Liver (tissue), 9 donors: ENCODE results near the gene FADS1. TPM values are rescaled to one million over a fixed set of nuclear protein-coding genes. Genes with fewer than 3 reads are reported as not detected.

Source experiments
- DNase-seq: peaks from one replicate; pipeline ENCODE4 v3.0.0-alpha.2; 2017; ENCODE audit warnings: low spot score
- H3K27ac ChIP-seq, 2 donors: one replicate each; pipeline ENCODE4 v1.7.0; 2013; ENCODE audit warnings: inconsistent platforms in 2 of 2, low read length in 2 of 2, control low read depth in 1 of 2, low read depth in 1 of 2, mild to moderate bottlenecking in 1 of 2
- H3K27me3 ChIP-seq, 4 donors: one replicate each; pipeline versions ENCODE4 v1.6.1 to v1.7.0; 2013; ENCODE audit warnings: low read length in 3 of 4, inconsistent platforms in 1 of 4, mild to moderate bottlenecking in 1 of 4, moderate library complexity in 1 of 4; ENCODE audit not compliant: control insufficient read depth in 4 of 4, insufficient read depth in 4 of 4
- H3K36me3 ChIP-seq, 4 donors: one replicate each; pipeline versions ENCODE4 v1.6.1 to v1.7.0; 2013; ENCODE audit warnings: low read length in 3 of 4, mild to moderate bottlenecking in 3 of 4, low read depth in 1 of 4, moderate library complexity in 1 of 4; ENCODE audit not compliant: control insufficient read depth in 4 of 4, insufficient read depth in 3 of 4
- H3K4me1 ChIP-seq, 4 donors: one replicate each; pipeline versions ENCODE4 v1.6.1 to v1.7.0; 2013; ENCODE audit warnings: low read length in 3 of 4, mild to moderate bottlenecking in 3 of 4, moderate library complexity in 1 of 4; ENCODE audit not compliant: control insufficient read depth in 4 of 4, insufficient read depth in 4 of 4
- H3K4me3 ChIP-seq, 3 donors: one replicate each; pipeline versions ENCODE4 v1.6.1 to v1.7.0; 2013; ENCODE audit warnings: low read length in 3 of 3, control low read depth in 1 of 3, low read depth in 1 of 3, mild to moderate bottlenecking in 1 of 3
- H3K9ac ChIP-seq, 2 donors: one replicate each; pipeline ENCODE4 v1.7.0; 2013; ENCODE audit warnings: low read length in 2 of 2, mild to moderate bottlenecking in 2 of 2, moderate library complexity in 2 of 2, control low read depth in 1 of 2, low read depth in 1 of 2
- H3K9me3 ChIP-seq, 4 donors: one replicate each; pipeline versions ENCODE4 v1.6.1 to v1.7.0; 2013; ENCODE audit warnings: low read length in 3 of 4; ENCODE audit not compliant: control insufficient read depth in 4 of 4
- CTCF ChIP-seq: fragments of 150-350 bp; IDR thresholded peaks from 2 replicates; pipeline ENCODE4 v1.5.1; 2017; ENCODE audit warnings: improper control_type of control experiment, low read depth, low read length; ENCODE audit not compliant: missing input control
- EGR1 ChIP-seq, 2 donors: IDR thresholded peaks; 2 replicates each; pipeline ENCODE4 v1.6.1; 2016 to 2018; ENCODE audit warnings: antibody characterized with exemption in 2 of 2, low read depth in 2 of 2
- FOXA1 ChIP-seq: IDR thresholded peaks from 2 replicates; pipeline ENCODE4 v1.6.1; 2016; ENCODE audit warnings: antibody characterized with exemption
- FOXA2 ChIP-seq: IDR thresholded peaks from 2 replicates; pipeline ENCODE4 v1.6.1; 2016; ENCODE audit warnings: antibody characterized with exemption
- GABPA ChIP-seq, 2 donors: IDR thresholded peaks in 1 of 2; conservative IDR thresholded peaks in 1 of 2; 2 replicates each; pipeline ENCODE4 v1.6.1; 2016; ENCODE audit warnings: antibody characterized with exemption in 2 of 2, mild to moderate bottlenecking in 1 of 2, moderate library complexity in 1 of 2
- HNF4A ChIP-seq, 2 donors: conservative IDR thresholded peaks; 2 replicates each; pipeline ENCODE4 v1.6.1; 2016; ENCODE audit warnings: antibody characterized with exemption in 2 of 2, mild to moderate bottlenecking in 2 of 2
- HNF4G ChIP-seq: IDR thresholded peaks from 2 replicates; pipeline ENCODE4 v1.6.1; 2016; ENCODE audit warnings: antibody characterized with exemption
- JUND ChIP-seq, 2 donors: IDR thresholded peaks; 2 replicates each; pipeline ENCODE4 v1.6.1; 2016; ENCODE audit warnings: antibody characterized with exemption in 2 of 2
- NR2F2 ChIP-seq: IDR thresholded peaks from 2 replicates; pipeline ENCODE4 v1.6.1; 2016; ENCODE audit warnings: antibody characterized with exemption
- RAD21 ChIP-seq, 2 donors: IDR thresholded peaks; 2 replicates each; pipeline ENCODE4 v1.6.1; 2016; ENCODE audit warnings: antibody characterized with exemption in 2 of 2, mild to moderate bottlenecking in 2 of 2
- RXRA ChIP-seq, 2 donors: IDR thresholded peaks; 2 replicates each; pipeline ENCODE4 v1.6.1; 2017 to 2018; ENCODE audit warnings: antibody characterized with exemption in 2 of 2, mild to moderate bottlenecking in 1 of 2
- SP1 ChIP-seq: IDR thresholded peaks from 2 replicates; pipeline ENCODE4 v1.6.1; 2018; ENCODE audit warnings: antibody characterized with exemption, mild to moderate bottlenecking
- TAF1 ChIP-seq: conservative IDR thresholded peaks from 2 replicates; pipeline ENCODE4 v1.6.1; 2016; ENCODE audit warnings: antibody characterized with exemption, mild to moderate bottlenecking
- YY1 ChIP-seq: IDR thresholded peaks from 2 replicates; pipeline ENCODE4 v1.6.1; 2016; ENCODE audit warnings: antibody characterized with exemption, mild to moderate bottlenecking
- ZBTB33 ChIP-seq: IDR thresholded peaks from 2 replicates; pipeline ENCODE4 v1.6.1; 2016; ENCODE audit warnings: antibody characterized with exemption
- WGBS: extraction: QIAGEN DNeasy Blood & Tissue Kit; methylation state at CpG from one replicate; pipeline ENCODE4 v1.1.7; 2013; 5-methylcytosine and 5-hydroxymethylcytosine counted together
- polyA plus RNA-seq, 2 donors: library from polyadenylated mRNA; stranded (reverse) in 1 of 2; unstranded in 1 of 2; fragments of 200-250 nt in 1 of 2; fragments of >200 nt in 1 of 2; fragmentation: Nextera tagmentation in 1 of 2; extraction: Ambion mirVana in 1 of 2; gene quantifications; one replicate each; pipeline versions ENCODE4 v1.2.1 to v1.2.3, GENCODE V29; 2013 to 2015
- total RNA-seq, 2 donors: library from RNA; depleted of rRNA; stranded (reverse); fragments of >200 nt; gene quantifications; one replicate each; pipeline ENCODE4 v1.2.3, GENCODE V29; 2014
- TF ChIP-seq, protein P1 (sequence below): IDR thresholded peaks from 2 replicates; pipeline ENCODE4 v1.6.1; 2016; ENCODE audit warnings: antibody characterized with exemption, mild to moderate bottlenecking
- TF ChIP-seq, protein P2 (sequence below): IDR thresholded peaks from 2 replicates; pipeline ENCODE4 v1.6.1; 2016; ENCODE audit warnings: antibody characterized with exemption
- TF ChIP-seq, protein P3 (sequence below): IDR thresholded peaks from 2 replicates; pipeline ENCODE4 v1.6.1; 2016; ENCODE audit warnings: antibody characterized with exemption
- donor health status: healthy.
- donor health status: healthy.
- donor health status: healthy.
- donor health status: healthy.
- donor health status: healthy.

The FADS1 gene
- total and polyA plus RNA-seq, 4 donors, result 16.8 to 137 (median 58.7) TPM

DNA sequence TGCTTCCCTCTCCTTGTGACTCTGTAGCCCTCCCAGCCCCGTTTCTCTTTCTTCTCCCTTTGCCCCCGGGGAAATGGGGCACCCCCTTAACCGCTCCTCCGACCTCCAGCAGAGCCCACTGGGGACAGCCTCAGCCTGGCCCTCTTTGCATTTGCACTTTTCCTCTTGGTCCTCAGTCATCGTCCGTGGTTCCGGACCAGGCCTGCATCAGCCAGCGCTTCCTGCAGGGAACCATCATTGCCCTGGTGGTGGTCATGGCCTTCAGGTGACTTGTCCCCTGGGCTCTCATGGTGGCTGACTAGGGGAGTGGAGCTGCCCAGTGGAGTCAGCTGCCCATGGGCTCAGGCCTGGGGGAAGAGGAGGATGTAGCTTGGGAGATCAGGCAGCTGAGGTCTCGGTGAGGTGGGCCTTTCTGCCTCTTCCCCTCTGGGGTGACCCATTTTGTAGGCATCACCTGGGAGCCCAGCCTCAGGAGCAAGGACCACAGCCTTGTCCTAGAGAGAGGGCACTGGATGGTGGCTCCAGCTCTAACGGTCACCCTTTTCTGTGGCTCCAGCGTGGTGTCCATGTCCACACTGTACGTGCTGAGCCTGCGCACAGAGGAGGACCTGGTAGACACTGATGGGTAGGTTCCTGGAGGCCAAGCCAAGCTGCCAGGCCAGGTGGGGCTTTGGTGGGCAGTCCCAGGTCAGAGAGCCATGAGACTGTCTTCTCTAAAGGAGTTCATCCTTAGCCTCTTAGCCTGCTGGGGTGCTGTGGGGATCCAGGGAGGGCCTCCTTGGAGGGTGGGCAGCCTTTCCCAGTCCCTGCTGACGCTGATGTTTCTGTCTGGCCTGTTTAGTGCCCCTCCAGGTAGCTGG is 36.9 kb downstream of the FADS1 start:
- DNase-seq, result no peak
- Histone ChIP-seq H3K27me3 (no peaks in the 10 kb centered on the region), H3K9me3 (no peaks in the 10 kb centered on the region), H3K4me1 (no peaks in the 10 kb centered on the region), H3K4me3 (no peak overlapping the region), H3K9ac (no peak overlapping the region), H3K27ac (no peak overlapping the region), H3K36me3 (peaks cover 0 to 55% (median 8%) of the 10 kb centered on the region in 4 donors)
- TF ChIP-seq ZBTB33, result no peak
- TF ChIP-seq, protein P1, sequence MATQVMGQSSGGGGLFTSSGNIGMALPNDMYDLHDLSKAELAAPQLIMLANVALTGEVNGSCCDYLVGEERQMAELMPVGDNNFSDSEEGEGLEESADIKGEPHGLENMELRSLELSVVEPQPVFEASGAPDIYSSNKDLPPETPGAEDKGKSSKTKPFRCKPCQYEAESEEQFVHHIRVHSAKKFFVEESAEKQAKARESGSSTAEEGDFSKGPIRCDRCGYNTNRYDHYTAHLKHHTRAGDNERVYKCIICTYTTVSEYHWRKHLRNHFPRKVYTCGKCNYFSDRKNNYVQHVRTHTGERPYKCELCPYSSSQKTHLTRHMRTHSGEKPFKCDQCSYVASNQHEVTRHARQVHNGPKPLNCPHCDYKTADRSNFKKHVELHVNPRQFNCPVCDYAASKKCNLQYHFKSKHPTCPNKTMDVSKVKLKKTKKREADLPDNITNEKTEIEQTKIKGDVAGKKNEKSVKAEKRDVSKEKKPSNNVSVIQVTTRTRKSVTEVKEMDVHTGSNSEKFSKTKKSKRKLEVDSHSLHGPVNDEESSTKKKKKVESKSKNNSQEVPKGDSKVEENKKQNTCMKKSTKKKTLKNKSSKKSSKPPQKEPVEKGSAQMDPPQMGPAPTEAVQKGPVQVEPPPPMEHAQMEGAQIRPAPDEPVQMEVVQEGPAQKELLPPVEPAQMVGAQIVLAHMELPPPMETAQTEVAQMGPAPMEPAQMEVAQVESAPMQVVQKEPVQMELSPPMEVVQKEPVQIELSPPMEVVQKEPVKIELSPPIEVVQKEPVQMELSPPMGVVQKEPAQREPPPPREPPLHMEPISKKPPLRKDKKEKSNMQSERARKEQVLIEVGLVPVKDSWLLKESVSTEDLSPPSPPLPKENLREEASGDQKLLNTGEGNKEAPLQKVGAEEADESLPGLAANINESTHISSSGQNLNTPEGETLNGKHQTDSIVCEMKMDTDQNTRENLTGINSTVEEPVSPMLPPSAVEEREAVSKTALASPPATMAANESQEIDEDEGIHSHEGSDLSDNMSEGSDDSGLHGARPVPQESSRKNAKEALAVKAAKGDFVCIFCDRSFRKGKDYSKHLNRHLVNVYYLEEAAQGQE, result no peak
- TF ChIP-seq CTCF, result no peak
- TF ChIP-seq SP1, result no peak
- TF ChIP-seq HNF4G, result no peak
- TF ChIP-seq RXRA (IDR thresholded peaks at IDR 0.05), result no peak
- no peak for TF ChIP-seq HNF4A (conservative IDR thresholded peaks at IDR 0.05)
- TF ChIP-seq YY1, result no peak
- no peak for TF ChIP-seq TAF1
- TF ChIP-seq NR2F2, result no peak
- no peak for TF ChIP-seq RAD21 (IDR thresholded peaks at IDR 0.05)
- no peak for TF ChIP-seq EGR1 (IDR thresholded peaks at IDR 0.05; ENCODE audit: low read depth in 2 of 2)
- no peak for TF ChIP-seq FOXA1
- TF ChIP-seq, protein P2, sequence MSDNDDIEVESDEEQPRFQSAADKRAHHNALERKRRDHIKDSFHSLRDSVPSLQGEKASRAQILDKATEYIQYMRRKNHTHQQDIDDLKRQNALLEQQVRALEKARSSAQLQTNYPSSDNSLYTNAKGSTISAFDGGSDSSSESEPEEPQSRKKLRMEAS, result no peak
- TF ChIP-seq JUND (IDR thresholded peaks at IDR 0.05), result no peak
- TF ChIP-seq, protein P3, sequence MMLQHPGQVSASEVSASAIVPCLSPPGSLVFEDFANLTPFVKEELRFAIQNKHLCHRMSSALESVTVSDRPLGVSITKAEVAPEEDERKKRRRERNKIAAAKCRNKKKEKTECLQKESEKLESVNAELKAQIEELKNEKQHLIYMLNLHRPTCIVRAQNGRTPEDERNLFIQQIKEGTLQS, result no peak
- no peak for TF ChIP-seq GABPA (IDR thresholded peaks at IDR 0.05 in 1 of 2, conservative IDR thresholded peaks at IDR 0.05 in 1 of 2)
- no peak for TF ChIP-seq FOXA2
- 87% methylated on average over 14 of the region's 14 CpGs for WGBS
